Stimulated activated CD4-positive, alpha-beta T cell treated with anti-CD3 and anti-CD28 coated beads, Interleukin-15, amount 100 ng/mL, for 1 hour (primary cell): ENCODE results near the gene OSTN.
"Not testable (repeated sequence)": the region's sequence is repeated elsewhere in the genome, so short reads cannot be mapped to it uniquely, and the experiment has no call there.

Source experiments
- DNase-seq, 2 donors: peaks; one replicate each; pipeline ENCODE4 v3.0.0-alpha.2; 2020; ENCODE audit warnings: low read depth in 1 of 2, low spot score in 1 of 2

Gene OSTN

GRCh38 chr3:191198932-191199331 lies at the start of gene OSTN:
OSTN (plus strand) TSS chr3:191199241; CDS start chr3:191212533, 13,292 bp downstream.
- no peak for DNase-seq

- no peak for DNase-seq
Measured at GRCh38 chr3:191151653-191152052, 47.4 kb upstream of the OSTN start.

GRCh38 chr3:191154827-191155226 lies 44.2 kb upstream of the OSTN start:
- DNase-seq: no peak

GRCh38 chr3:191158247-191158646 lies 40.8 kb upstream of the OSTN start:
- no peak for DNase-seq

GRCh38 chr3:191158815-191159214 lies 40.2 kb upstream of the OSTN start:
- no peak for DNase-seq

GRCh38 chr3:191165802-191166201 lies 33.2 kb upstream of the OSTN start:
- DNase-seq: no peak

GRCh38 chr3:191166368-191166767 lies 32.7 kb upstream of the OSTN start:
- no peak for DNase-seq

GRCh38 chr3:191169566-191169965 lies 29.5 kb upstream of the OSTN start:
- no peak for DNase-seq

GRCh38 chr3:191170097-191170496 lies 28.9 kb upstream of the OSTN start:
- DNase-seq: no peak

GRCh38 chr3:191175102-191175501 lies 23.9 kb upstream of the OSTN start:
- DNase-seq: no peak

- DNase-seq: no peak
Measured at GRCh38 chr3:191176038-191176785, 22.8 kb upstream of the OSTN start.

- not testable (repeated sequence) for DNase-seq
Measured at GRCh38 chr3:191185382-191185781, 13.7 kb upstream of the OSTN start.

GRCh38 chr3:191188246-191188645 lies 10.8 kb upstream of the OSTN start:
- not testable (repeated sequence) for DNase-seq

- not testable (repeated sequence) for DNase-seq
Measured at GRCh38 chr3:191192270-191192669, 6.8 kb upstream of the OSTN start.

- no peak for DNase-seq
Measured at GRCh38 chr3:191192941-191193340, 6.1 kb upstream of the OSTN start.

- DNase-seq: no peak
Measured at GRCh38 chr3:191197761-191198306, 1.2 kb upstream of the OSTN start.

- DNase-seq: no peak
Measured at GRCh38 chr3:191198480-191198879, 561 bp upstream of the OSTN start.

- no peak for DNase-seq
Measured at GRCh38 chr3:191210032-191210431, 11.0 kb downstream of the OSTN start.

GRCh38 chr3:191216510-191216909 lies 17.5 kb downstream of the OSTN start:
- no peak for DNase-seq

GRCh38 chr3:191217301-191217700 lies 18.3 kb downstream of the OSTN start:
- DNase-seq: no peak

- DNase-seq: no peak
Measured at GRCh38 chr3:191220908-191221307, 21.9 kb downstream of the OSTN start.

GRCh38 chr3:191221638-191222037 lies 22.6 kb downstream of the OSTN start:
- DNase-seq: no peak

- DNase-seq: no peak
Measured at GRCh38 chr3:191227541-191227940, 28.5 kb downstream of the OSTN start.
